NCI-H446 treated with DMSO at 0.1 percent for 48 hours (cell line): ENCODE measurements around the gene UCP2.
A peak's percentile ranks its signal among the peaks of the same experiment; 100 is the strongest.

Experiments used
- DNase-seq: peaks from one replicate; lab custom pipeline; 2025; lab: John Stamatoyannopoulos, UW

Gene UCP2, protein sequence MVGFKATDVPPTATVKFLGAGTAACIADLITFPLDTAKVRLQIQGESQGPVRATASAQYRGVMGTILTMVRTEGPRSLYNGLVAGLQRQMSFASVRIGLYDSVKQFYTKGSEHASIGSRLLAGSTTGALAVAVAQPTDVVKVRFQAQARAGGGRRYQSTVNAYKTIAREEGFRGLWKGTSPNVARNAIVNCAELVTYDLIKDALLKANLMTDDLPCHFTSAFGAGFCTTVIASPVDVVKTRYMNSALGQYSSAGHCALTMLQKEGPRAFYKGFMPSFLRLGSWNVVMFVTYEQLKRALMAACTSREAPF

DNA sequence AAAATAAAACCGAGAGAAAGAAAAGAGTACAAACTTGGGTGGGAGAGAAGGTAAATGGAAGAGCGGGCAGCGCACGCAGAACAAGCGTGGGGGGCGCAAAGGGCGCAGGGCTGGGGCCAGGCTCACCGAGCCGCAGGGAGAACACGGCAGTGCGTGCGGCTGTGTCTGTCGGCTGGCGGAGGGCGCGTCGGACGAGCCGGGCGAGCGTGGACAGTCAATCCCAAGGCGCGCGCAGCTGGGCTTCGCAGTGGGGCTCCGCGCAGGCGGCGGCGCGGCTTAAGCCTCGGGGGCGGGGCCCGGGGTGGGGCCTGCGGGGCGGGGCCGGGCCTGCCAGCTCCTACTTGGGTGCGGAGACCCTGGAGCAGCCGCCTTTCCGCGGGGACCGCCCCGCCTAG, at the start of gene UCP2:
UCP2 (minus strand) TSS at position 249 of the 395 bp plus-strand sequence. CDS start 4,465 bp downstream, outside the sequence.
- peak; percentile 85 for DNase-seq

DNA sequence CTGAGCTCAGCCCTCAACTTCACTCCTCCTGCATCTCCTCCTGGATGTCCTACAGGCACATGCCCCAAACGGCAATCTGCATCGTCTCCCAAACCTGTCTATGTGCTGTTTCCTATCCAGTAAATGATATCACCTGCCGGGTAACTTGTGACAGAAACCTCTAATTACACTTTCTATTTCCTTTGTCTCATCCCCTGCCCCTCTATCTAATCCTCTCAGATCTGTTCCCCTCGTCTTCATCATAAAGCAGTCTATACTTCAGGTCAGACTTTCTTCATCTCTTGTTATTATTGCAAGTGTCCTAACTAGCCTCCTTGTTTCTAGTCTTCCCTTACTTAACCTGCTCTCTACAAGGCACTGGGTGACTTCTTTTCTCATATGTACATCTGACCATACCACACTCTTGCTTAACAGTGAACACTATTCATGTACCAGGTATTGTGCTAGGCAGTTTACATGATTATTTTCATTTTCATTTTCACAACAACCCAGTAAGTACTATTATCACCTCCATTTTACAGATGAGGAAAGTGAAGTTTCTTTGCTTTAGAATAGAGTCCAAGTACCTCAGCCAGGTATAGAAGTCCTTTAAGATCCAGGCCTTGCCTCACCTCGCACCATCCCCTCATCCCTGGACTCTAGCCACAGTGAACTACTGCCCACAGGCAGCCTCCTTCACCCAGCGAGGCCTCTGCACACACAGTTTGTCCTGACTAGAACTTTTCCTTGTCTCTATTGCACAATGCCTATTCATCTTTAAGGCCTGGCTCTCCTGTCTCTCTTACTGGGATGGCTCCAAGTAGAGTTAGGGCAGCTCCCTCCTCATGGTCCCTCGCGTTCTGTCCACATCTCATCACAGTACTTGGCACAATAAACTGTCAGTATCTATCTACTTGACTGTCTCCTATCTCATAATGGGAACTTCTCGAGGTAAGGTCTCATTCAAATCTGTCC, 48.4 kb upstream of the UCP2 start:
- no peak for DNase-seq

DNA sequence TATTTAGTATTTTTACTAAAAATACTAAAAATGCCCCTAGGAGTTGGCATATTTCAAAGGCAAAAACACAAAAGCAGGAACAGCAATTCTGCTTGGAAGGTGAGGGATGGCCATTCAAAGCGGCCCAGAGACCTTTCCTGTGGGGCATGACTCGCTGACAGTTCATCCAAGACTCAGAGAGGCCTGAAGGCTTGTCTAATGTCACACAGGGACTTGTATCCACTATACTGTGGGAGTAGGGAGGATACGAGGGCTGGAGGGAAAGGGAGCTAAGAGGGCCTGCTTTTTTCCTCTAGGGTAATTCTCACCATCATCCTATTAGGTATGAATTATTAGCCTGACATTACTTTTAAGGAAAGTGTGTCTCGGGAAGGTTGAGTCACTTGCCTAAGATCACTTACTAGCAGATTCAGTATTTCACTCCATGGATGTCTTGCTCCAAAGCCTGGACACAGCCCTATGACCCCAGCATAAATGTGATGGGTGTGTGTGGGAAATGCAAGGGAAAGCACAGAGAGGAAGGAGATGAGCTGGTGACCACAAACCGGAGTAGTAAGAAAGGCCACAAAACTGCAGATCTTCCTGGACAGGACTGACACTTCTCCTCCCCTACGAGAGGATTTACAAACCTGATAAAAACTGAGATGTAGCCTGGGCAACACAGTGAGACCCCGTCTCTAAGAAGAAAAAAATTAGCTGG, 43.0 kb upstream of the UCP2 start:
- DNase-seq = no peak

DNA sequence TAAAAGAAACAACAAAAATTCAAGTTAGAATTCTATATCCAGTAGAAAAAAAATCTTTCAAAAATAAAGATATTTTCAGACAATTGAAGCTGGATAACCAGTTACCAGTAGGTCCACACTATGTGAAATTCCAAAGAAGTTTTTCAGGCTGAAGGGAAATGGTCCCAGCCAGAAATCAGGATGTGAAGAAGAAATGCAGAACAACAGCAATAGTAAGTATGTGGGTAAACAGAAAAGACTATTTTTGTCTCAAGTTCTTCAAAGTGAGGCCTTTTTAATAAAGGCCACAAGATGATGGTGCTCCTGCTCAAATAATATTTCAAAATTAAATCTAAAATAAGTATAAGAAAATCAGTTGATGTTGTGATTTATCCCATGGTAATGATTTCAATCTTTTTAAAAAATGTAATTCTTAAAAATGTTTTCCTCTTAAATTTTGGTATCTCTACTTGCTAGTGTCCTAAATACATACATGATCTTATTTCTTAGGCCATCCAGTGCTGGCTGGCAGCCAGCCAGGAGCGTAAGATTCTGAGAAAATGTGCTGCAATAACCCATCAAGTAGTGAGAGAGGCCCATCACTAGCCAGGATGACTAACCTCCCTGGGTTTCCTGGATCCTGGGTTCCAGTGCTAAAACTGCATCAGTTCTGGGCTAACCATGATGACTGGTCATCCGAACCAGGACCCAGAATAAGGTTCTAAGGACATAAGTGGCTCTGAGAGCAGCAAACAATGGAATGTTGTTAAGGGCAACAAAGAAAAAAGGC, 41.8 kb upstream of the UCP2 start:
- DNase-seq = no peak

DNA sequence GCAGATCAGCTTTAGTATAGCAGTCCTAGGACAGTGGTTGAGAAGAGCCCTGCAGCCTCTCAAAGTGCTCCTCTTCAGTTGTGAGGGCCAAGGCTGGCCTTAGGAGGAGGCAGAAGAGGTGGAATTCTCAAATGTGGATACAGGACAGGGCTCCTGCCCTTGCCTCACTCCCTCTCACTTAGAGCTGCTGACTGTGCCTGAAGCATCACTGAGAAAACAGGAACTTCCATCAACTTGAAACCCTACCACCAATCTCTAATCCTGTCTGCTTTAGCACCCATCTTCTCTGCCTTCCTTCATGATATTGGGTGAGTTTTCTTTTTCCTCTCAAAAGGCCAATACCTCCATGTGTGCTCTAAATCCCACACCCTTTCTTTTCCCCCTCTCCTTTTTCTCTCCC, 40.6 kb upstream of the UCP2 start:
- DNase-seq = no peak

DNA sequence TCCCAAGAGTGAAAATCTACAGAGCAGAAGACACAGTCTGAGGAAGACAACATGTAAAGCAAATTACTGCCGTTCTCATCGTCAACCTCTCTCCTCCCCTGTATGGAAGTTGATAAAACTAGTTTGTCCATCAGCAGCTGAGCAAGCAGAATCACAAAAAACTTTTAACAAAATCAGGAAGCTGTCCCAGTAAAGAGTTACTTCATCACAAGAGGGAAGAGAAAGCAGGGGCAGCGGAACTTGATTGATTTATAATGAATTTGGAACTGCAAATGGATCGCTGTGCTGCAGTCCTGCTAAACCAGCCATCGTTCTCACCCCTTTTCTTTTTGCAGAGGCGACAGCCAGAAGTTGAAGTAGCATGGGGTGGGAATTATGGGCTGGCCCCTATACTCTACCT, 39.9 kb upstream of the UCP2 start:
- DNase-seq = no peak

DNA sequence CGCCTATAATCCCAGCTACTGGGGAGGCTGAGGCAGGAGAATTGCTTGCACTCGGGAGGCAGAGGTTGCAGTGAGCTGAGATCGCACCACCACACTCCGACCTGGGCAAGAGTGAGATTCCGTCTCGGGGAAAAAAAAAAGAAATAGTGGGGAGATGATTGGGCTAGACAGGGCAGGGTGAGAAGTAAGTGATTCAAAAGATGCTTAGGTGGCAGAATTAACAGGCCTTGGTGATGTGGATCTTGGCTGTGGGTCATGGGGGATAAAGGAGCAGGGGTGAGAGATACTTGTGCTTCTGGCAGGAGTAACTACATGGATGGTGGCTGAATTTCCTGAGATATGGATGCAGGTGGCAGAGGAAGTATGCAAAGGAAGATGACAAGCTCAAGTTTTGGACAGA, 39.4 kb upstream of the UCP2 start:
- no peak for DNase-seq

DNA sequence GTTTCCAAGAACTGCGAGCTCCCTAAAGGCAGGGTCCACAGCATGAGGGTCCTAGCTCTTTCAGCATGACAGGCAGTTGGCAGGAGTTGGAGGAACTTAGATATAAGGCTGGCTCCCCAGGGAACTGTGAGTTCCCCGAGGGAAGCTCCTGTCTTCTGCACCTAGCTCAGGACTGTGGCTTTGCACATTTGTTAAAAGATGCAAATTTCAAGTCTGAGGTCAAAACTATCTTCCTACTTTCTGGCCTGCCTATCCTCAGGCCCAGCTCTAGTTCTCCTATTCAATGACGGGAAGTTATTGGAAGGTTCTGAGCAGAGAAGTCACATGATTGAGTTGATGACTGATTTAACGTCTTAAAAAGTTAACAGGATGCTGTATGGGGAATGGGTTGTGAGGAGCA, 37.9 kb upstream of the UCP2 start:
- no peak for DNase-seq

DNA sequence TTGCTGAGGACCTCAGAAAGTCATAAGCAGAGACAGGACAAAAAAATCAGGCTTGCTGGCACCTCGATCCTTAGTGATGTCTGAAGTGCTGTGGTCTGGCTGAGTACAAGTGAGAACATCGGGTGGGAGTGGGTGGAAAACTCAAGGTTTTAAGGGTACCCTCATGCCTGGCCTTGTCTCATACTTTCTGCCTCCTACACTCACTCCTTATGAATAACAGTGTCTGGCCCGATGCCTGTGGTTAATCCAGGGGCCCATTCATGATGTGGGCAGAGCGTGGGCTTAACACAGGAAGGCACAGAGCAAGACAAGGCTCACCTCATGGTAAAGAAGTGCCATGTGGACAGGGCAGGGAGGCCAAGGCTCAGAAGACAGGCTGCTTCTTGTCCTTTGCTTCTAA, 37.2 kb upstream of the UCP2 start:
- no peak for DNase-seq

DNA sequence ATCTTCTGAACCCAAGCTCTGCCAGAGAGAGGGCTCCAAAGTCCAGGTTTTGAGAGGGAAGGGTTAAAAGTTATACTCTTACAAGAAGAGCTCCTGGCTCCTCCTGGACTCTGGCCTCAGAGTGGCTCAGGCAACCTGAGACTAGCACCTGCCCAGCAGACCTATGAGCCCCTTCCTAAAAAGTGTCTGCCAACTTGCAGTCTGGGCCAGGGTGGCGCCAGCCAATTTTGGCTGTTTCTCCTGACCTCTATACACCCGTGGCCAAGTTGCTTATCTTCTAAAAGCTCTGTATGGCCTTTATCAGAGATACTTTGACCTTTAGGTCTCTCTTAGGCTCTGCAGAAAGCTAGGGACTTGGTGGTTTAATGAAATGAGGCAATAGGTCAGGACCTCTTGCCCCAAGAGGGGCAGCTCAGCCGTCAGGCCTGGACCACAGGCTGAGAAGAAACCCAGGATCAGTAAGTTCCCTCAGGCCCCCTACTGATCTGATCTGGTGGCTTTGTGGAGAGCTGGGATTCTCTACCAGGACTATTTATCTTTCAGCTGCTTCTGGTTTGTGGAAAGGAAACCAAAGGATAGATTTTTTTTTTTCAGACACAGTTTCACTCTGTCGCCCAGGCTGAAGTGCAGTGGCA, 36.6 kb upstream of the UCP2 start:
- DNase-seq = no peak

DNA sequence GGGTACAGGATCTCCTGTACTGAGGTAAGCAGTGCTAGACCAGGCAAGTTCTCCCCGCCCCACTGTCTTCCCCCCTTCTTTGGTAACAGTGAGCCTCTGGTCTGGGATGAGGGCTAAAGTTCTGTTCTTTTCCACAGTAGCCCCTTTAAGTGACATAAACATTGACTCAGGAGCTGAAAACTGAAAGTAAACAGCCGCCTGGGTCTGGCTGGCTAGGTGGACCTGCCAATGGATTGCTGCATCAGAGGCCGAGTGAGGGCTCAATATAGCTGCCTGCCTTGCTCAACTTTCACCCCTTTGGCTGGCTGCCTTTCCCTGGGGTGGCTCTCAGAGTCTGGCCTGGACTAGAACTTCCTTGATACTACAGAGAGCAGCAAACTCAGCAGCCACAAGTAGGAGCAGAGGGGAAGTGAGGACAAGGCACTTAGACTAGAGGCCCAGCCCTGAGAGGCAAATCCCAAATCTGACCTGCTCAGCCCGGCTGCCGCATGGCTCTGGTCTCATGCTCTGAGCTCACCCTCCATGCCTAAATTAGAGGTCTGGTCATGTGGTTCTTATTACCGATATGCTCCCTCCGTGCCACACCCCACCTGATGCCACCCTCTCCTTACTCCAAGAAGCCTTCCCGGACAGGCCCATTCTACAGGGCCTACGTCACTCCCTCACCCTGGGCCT, 35.8 kb upstream of the UCP2 start:
- DNase-seq = no peak

DNA sequence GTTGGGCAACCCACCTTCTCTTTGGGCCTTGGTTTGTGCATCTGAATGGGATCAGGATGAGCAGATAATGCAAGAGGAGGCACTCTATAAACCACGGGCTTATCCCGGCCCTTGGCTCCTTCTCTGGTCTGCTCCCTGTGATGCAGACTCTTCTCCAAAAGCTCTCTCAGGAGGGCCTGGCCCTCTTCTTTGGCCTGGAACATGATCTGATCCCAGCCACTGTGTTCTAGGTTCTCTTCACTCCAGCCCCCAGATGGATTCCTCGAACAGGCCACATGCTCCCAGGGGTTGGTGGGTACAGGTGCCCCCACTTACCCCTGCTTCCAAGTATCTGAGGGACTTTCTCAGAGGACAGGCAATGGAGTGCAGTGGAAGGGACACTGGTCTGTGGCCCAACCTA, 35.0 kb upstream of the UCP2 start:
- DNase-seq = no peak

DNA sequence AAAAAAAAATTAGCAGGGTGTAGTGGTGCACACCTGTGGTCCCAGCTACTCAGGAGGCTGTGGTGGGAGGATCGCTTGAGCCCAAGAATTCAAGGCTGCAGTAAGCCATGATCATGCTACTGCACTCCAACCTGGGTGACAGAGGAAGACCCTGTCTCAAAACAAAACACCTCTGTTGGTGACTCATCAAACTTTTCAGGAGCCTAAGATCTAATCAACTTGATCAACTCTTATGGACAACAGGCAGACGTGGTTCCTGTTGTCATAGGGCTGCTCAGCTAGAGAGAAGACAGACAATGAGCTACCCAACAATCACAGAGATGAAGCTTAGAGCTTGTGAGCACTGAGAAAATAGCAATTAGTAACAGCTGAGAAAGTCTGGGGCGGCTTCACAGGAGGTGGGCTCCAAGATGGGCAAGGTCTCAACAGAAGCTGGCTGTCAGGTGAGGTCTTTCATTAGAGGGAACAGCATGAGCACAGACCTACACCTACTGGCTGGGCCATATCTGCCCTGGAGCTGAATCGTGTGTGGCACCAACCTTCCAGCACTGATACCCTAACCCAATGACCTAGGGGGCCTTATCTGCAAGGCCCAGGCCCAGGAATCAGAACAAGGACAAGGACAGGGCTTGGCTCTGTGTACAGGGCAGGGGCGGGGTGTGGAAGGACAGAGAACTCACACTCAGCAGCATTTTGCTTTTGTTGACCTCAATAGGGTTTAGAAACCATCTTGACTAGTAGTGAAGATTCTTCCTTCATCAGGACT, 33.5 kb upstream of the UCP2 start:
- DNase-seq = no peak

DNA sequence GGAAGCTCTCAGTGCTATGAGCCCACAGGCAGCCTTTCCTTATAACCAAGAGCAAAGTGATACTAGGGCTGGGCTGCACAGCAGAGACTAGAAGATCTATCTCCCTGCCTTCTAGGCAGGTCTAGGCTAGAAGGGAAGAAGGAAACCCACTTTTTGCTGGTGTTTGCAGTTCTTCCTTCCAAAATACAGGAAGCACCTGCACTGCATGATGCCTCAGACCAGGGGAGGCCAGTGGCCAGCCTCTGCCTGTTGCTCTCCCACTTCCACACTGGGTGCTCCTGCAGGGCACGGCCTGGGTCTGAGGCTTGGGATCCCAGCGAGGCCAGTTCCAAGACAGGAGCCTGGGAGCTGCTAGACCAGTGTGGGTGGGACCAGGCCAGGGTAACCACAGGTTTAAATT, 32.2 kb upstream of the UCP2 start:
- DNase-seq = no peak

DNA sequence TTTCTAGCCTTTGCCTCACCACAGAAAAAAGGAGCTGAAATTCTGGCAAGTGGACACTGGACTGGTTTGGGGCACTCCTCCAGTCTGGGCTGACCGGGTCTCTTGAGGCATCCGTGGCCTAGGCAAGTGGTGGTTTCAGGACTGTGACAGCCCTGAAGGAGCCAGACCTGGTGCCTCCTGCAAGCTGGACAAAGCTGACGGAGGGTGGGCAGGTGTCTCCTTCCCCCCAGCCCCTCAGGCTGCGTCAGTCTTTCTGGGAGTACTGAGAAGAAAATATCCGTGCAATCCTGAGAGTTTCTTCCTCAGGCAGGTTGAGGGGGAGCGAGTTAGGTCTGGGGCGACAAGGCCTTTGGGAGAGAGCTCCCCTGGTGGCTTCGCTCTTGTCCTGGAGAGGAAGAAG, 30.5 kb upstream of the UCP2 start:
- no peak for DNase-seq

DNA sequence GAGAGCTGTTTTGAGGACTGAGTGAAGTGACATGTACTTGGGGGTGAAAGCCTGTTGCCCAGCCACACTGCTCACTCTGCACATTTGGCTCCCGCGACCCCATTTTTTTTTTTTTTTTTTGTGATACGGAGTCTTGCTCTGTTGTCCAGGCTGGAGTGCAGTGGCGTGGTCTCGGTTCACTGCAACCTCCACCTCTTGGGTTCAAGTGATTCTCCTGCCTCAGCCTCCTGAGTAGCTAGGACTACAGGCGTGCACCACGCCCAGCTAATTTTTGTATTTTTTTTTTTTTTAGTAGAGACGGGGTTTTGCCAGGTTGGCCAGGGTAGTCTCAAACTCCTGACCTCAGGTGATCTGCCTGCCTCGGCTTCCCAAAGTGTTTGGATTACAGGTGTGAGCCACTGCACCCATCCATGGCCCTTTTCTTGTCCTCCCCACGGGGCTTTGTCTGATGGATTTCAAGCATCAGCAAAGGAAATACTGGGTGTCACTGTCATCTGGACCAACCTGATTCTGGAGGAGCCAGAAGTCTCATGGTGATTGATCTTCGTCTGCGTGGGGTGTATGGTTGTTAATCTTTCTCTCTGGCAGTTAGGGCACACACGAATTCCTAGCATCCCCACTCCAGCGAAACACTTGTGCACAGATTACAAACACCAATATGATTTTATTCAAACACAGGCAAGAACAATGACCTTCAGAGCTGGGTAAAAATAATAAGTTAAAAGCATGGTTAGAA, 29.6 kb upstream of the UCP2 start:
- no peak for DNase-seq

DNA sequence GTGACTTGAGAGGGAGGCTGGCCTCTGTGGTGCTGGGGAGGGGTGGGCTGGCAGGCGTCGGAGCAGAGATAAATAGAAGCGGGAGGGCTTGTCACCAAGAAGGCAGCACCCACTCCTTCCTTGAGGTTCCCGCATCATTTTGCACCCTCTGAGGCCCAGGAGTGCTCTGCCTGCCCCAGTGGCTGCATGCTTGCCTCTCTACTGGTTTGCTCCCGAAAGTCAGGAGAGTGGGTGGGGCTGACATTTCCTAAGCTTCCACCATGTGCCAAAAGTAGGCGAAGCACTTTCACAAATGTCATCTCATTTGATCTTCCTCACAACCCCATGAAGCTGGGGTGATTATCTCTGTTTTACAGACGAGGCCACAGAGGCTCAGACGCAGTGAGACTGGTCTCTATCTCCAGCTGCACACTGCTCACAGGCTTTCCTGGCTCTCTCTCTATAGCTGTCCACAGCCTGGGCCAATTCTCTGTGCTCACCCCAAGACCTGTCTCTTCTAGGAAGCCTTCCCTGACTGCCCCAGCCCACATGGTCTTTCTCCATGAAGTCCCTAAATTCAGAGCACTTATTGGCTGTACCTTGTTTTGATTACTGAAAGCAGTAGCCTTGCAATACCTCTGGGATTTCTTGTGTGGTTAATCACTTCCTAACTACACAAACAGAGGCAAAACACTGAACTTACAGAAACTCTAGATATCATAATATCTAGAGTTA, 28.9 kb upstream of the UCP2 start:
- no peak for DNase-seq
